GM10266 (cell line): ENCODE measurements around the gene FSCN2.
A peak's percentile ranks its signal among the peaks of the same experiment; 100 is the strongest.

ENCODE experiments used
- DNase-seq: peaks from one replicate; pipeline ENCODE4 v3.0.0; 2012; ENCODE audit errors: extremely low spot score
- TF ChIP-seq, protein P1 (sequence below): IDR thresholded peaks from 2 replicates; pipeline ENCODE4 v1.5.1; 2012; ENCODE audit warnings: mild to moderate bottlenecking, low read depth; ENCODE audit not compliant: control insufficient read depth, insufficient read depth; ENCODE audit errors: missing control alignments

Gene FSCN2

GRCh38 chr17:81552244-81553017, 24.3 kb downstream of the FSCN2 start, which contains the start of gene FAAP100:
FAAP100 (minus strand) TSS chr17:81552353; CDS start chr17:81552330, 23 bp downstream.
- DNase-seq, result peak; percentile 97
- TF ChIP-seq, protein P1, sequence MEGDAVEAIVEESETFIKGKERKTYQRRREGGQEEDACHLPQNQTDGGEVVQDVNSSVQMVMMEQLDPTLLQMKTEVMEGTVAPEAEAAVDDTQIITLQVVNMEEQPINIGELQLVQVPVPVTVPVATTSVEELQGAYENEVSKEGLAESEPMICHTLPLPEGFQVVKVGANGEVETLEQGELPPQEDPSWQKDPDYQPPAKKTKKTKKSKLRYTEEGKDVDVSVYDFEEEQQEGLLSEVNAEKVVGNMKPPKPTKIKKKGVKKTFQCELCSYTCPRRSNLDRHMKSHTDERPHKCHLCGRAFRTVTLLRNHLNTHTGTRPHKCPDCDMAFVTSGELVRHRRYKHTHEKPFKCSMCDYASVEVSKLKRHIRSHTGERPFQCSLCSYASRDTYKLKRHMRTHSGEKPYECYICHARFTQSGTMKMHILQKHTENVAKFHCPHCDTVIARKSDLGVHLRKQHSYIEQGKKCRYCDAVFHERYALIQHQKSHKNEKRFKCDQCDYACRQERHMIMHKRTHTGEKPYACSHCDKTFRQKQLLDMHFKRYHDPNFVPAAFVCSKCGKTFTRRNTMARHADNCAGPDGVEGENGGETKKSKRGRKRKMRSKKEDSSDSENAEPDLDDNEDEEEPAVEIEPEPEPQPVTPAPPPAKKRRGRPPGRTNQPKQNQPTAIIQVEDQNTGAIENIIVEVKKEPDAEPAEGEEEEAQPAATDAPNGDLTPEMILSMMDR, result no peak

- TF ChIP-seq, protein P1, result peak; percentile 44
- peak; percentile 92 for DNase-seq
Measured at GRCh38 chr17:81553018-81553615, 24.9 kb downstream of the FSCN2 start.

- DNase-seq, result no peak
Measured at GRCh38 chr17:81553616-81554181, 25.5 kb downstream of the FSCN2 start.

DNA sequence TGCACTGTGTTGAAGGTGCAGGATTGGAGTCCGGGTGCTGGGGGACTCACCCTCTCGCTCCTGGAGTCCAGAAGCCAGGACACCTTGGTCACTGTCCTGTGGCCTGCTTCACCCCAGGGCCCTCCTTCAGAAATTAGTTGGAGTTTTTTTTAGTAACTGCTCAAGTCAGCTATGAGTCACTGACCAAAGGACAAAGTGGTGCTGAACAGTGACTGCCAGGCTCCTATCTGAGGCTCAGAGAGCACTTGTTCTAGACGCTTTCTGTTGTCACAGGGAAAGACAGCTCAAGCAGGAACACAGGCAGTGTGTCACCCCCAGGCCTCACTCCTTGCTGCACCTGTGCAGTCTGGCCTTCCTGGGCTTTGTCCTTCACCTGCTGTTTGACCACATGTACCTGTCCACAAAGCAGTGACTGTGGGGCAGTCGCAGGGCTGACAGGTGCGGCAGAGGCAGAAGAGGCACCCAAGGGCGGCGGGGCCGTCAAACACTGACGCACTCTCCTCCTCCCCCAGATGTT, 28.1 kb downstream of the FSCN2 start:
- DNase-seq, result no peak

More at GRCh38 chr17:81553616-81554181, 25.5 kb downstream of the FSCN2 start:
- TF ChIP-seq, protein P1, result no peak

DNA sequence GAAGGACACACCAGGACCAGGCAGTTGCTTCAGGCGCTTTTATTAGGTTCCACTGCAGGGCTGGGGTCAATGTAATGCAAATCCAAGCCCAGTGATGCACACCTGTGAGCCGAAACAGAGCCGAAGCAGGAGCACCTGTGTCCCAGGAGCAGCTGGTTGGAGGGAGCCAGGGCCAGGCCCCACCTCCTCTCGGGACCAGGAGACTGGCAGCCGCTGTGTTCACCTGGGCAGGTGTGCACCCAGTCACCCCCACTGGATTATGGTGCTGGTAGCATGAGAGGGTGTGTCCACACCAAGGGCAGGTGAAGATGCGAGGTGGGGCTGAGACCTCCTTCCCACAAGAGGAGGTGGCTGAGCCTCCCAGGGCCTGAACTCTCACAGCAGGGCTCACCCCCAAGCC, 28.7 kb downstream of the FSCN2 start:
- TF ChIP-seq, protein P1, result no peak
- DNase-seq, result no peak

More for the DNA sequence above, 28.1 kb downstream of the FSCN2 start:
- TF ChIP-seq, protein P1, result no peak

DNA sequence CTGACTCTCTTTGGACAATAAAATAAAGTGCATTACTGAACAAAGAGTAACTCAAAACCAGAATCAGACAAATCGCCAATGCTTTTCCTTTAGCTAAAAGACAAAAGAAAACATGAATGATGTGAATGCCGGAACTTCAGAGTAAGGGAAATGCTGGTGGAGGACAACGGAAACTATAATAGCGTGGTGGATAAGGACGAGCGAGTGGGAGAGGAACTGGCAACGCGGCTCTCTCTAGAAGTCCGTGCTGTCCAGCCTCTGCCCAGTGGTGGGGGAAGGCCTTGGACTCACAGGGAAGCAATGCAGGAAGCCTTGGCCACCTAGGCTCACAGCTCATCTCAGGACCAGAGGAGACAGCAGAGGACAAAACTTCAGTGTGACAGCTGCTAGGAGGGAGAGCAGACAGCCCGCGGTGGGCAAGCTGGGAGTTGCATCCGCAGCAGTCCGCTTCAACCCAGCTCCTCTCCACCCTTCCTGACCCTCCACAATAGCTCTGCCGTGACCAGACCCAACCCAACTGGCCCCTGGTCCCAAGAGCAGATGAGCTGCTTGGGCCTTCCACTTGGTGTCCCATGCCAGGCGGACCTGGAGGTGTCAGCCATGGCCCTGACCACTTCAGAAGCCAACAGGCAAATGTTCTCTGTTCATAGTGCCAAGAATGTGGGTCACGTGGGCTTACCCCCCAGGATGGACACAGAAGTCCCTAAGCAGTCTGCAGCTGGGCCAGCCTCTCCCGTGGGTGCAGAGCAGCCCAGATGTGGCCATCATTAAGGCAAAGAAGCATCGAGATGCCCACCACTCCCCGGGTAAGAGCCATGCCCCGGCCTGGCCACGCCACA, 29.3 kb downstream of the FSCN2 start:
- no peak for DNase-seq
- TF ChIP-seq, protein P1, result no peak
